ENCODE results near the gene NUDT3. TPM values are rescaled to one million over a fixed set of nuclear protein-coding genes. Genes with fewer than 3 reads are reported as not detected.

NUDT3 gene
- total and polyA plus RNA-seq, 9 of the 15 experiments (the other 6 are each of a cell fraction or from before 2014, with no cell fraction given): 5.4 to 81.2 (median 56.4) TPM

GRCh38 chr6:34305982-34306708, 86.3 kb downstream of the NUDT3 start (continued):
- TF ChIP-seq KDM1A (IDR thresholded peaks at IDR 0.05) (peak; percentile 92 to 95), HDAC3 (IDR thresholded peaks at IDR 0.05; ENCODE audit: borderline replicate concordance, partially characterized antibody) (peak; percentile 82)

GRCh38 chr6:34305497-34305896, 87.0 kb downstream of the NUDT3 start:
- H3K4me1 ChIP-seq (replicated peaks in 1 of 2; ENCODE audit: control insufficient read depth in 2 of 2, insufficient read depth in 2 of 2, low read length in 2 of 2): peaks cover 24 to 42% of the 10 kb centered on the region in 2 experiments
- no peaks in the 10 kb centered on the region for H4K20me1 ChIP-seq (replicated peaks; ENCODE audit: control insufficient read depth, insufficient read depth, low read length)
- H3K4me3 ChIP-seq: no peak overlapping the region
- 77% methylated on average over 2 of the region's 2 CpGs for whole genome bisulfite sequencing (ENCODE audit: insufficient coverage, low coverage, missing lambda C conversion rate)
- no peaks in the 10 kb centered on the region for H3K27me3 ChIP-seq (ENCODE audit: control insufficient read depth in 2 of 2, insufficient read depth in 2 of 2, low read length in 2 of 2)
- DNase-seq (ENCODE audit: extremely low read depth in 1 of 4, low spot score in 3 of 4) (no peak), FAIRE-seq (no peak), ATAC-seq (no peak)
- ChIA-PET CTCF (ENCODE audit: low intra/inter-chr PET ratio) (no interaction called here), POLR2A (interaction anchor here (0.6 to 2.5 kb wide), 7 partner anchors 10 to 118 kb away, joined by 3 to 15 read pairs (median 4); no protein-coding TSS in a partner anchor)
- H3K9ac ChIP-seq (ENCODE audit: insufficient read depth in 1 of 2, low read depth in 2 of 2, low read length in 2 of 2): no peak overlapping the region
- H3K9me1 ChIP-seq (ENCODE audit: control insufficient read depth, insufficient read depth, low read length): no peaks in the 10 kb centered on the region
- H2AFZ ChIP-seq (ENCODE audit: low read depth, low read length): no peak overlapping the region
- H3K79me2 ChIP-seq (ENCODE audit: control insufficient read depth, insufficient read depth, low read length): peaks cover 88% of the 10 kb centered on the region
- intact Hi-C loops (cut with micrococcal nuclease): no loop called here
- no peaks in the 10 kb centered on the region for H3K9me3 ChIP-seq (replicated peaks; ENCODE audit: control insufficient read depth, insufficient read depth, low read depth, low read length)
- no TSS peak for BruUV-seq (replicated peaks)
- H3K4me2 ChIP-seq (ENCODE audit: insufficient read depth, low read length): no peak overlapping the region
- in situ Hi-C loops (cut with MboI): no loop called here
- H3K36me3 ChIP-seq (ENCODE audit: control insufficient read depth, insufficient read depth, low read length): peaks cover 25% of the 10 kb centered on the region; the same call in 2 of the 3 replicates
- H3K27ac ChIP-seq (ENCODE audit: extremely low read depth, low read depth, low read length): peak overlapping the region; percentile 64; the same call in 2 of the 3 replicates
- no peak for TF ChIP-seq DIDO1 (tag; IDR thresholded peaks at IDR 0.05; ENCODE audit: low read depth)
- TF ChIP-seq ADNP (tag; IDR thresholded peaks at IDR 0.05): no peak
- TF ChIP-seq POLR2H (tag; IDR thresholded peaks at IDR 0.05; ENCODE audit: low read depth): peak; percentile 14; the same call in 1 of the 2 replicates
- no peak for TF ChIP-seq CEBPZ (IDR thresholded peaks at IDR 0.05; ENCODE audit: borderline replicate concordance, low read depth, low read length)
- no peak for TF ChIP-seq NFIC (IDR thresholded peaks at IDR 0.05)
